GM08714 (cell line): ENCODE data around the gene POLD2.
A peak's percentile ranks its signal among the peaks of the same experiment; 100 is the strongest.

Source experiments
- H3K4me3 ChIP-seq: fragments of 200-500 bp; sonication (Bioruptor generic); 2 replicates; pipeline ENCODE4 v1.5.1; 2014; ENCODE audit warnings: mild to moderate bottlenecking, low read length, inconsistent platforms
- ZNF274 ChIP-seq: IDR thresholded peaks from 2 replicates; pipeline ENCODE4 v1.6.1; 2012; ENCODE audit warnings: mild to moderate bottlenecking, low read depth, low read length

The POLD2 gene

DNA sequence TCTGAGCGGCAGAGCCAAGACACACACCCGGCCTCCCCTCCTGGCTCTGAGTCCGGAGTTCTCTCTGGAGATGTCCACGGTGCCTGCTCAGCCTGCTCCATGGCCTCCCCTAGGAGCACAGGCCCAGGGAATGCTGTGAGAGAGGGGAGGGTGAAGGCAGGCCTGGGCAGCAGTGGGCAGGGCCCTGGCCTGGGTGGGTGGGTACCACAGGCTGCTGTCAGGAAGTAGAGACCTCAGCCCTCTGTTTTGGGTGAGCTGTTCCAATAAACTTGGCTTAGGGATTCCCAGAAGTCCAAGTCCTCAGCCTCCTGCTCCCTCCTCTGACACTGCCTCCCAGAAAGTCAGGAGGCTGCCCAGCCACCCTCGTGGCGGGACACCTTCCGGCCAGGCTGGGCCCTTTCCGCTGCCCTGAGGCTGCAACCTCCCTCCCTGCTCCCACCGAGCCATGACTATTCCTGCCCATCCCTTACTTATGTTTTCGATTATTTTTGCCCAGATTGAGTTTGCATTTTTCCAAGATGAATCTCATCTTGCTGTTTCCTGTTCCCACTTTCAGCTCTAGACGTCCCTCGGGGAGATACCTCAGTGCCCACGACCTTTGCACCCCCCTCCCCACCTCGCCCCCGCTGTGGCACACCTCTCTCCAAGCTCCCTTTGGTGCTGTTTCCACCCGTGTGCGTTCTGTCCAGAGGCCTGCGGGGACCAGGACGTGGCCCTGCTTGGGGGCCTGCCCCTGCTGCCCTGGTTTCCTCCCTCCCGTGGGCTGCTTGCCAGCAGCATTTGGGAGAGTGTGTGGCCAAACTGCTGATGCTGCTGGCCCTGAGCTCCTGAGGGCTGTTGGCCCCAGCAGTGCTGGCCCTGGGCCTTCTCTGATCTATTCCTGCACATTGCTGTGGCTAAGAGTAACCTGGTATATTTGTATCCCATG lies 35.2 kb downstream of the POLD2 start:
- TF ChIP-seq ZNF274 = no peak
- no peak overlapping the region for H3K4me3 ChIP-seq

DNA sequence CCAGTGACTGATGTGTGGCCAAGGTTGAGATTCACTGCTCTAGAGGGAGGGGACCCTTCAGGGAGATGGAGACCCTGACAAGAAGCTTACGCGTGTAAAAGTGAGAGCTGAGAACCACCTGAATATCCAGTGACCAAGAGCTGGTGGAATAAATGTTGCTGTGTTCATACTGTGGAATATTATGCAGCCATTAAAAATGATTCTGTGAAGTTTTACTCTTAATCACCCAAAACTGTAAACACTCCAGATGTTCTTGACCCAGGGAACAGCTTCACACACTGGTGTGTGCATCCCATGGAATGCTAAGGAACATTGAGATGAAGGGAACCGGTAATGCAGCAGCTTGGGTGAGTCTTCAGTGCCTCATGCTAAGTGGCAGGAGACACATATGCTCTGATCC lies 36.7 kb downstream of the POLD2 start:
- no peak overlapping the region for H3K4me3 ChIP-seq
- no peak for TF ChIP-seq ZNF274

DNA sequence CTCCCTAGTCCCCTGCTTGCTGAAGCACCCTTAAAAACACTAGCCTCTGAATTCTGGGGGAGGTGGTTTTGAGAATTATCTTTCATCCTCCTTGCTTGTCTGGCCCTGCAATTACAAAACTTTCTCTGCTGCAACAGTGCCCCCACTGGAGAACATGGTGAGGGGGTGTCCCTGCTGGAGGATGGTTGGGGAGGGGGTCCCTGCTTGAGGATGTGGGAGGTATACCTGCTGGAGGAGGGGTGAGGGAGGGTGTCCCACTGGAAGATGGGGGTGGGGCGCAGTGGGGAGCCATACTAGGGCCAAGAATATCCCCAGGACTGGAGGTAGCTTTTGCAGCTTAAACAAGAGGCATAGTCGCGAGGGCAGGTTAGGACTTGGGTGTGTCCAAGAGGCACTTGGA lies 37.8 kb downstream of the POLD2 start:
- H3K4me3 ChIP-seq = no peak overlapping the region
- TF ChIP-seq ZNF274 = no peak

GRCh38 chr7:44084701-44085100 lies 38.6 kb downstream of the POLD2 start:
- no peak for TF ChIP-seq ZNF274
- H3K4me3 ChIP-seq = no peak overlapping the region

DNA sequence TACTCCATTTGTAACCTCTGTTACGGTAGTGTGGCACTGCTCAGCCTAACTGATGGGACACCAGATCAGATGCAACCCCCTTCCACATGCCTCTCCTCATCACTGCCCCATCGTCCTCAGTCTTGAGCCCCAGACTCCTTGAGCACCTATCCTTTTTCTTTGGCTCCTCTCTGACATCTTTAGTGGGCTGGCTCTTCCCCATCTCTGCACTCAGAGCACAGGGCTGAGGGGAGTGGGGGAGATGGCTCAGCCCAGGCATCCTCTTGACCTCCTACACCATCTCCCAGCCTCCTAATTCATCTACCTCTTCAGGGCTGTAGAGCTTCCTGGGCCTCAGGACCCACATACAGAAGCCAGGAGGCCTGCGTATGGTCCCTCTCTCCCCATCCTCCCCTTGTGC lies 39.6 kb downstream of the POLD2 start:
- no peak for TF ChIP-seq ZNF274

DNA sequence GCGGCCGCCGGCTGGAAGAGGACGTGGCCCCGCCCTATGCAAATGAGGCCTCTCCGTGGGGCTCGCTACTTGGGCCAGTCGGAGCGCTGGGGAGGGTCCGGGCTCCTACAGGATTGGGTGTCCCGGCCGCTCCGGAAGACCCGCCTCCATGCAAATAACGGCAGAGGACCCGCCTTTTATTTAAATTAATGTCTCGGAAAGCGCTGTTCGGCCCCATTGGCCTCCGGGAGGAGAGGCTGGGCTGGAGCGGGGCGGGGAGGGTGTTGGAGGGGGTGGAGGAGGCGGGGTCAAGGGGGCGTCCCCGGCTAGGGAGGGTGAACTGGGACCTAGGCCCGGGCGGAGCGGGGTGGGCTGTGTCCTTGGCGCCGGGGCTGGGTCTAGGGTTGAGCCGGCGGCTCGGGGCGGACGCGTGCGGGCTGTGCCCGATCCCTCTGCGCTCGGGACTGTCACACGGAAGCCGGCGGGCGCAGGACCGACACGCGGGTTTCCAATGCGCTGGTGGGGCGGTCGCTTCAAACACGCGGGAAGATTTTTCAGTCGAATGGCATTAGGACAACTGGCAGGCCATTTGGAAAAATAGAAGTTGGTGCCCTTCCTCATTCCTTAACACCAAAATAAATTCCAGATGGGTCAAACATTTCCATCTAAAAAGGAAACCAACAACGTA lies 40.7 kb downstream of the POLD2 start:
- TF ChIP-seq ZNF274 = no peak

More for the DNA sequence above, 39.6 kb downstream of the POLD2 start:
- no peak overlapping the region for H3K4me3 ChIP-seq

GRCh38 chr7:44081266-44081748 lies 42.0 kb downstream of the POLD2 start:
- H3K4me3 ChIP-seq = peak overlapping the region; percentile 71
- no peak for TF ChIP-seq ZNF274

More for the DNA sequence above, 40.7 kb downstream of the POLD2 start:
- peak overlapping the region; percentile 80 for H3K4me3 ChIP-seq

- no peak for TF ChIP-seq ZNF274
- H3K4me3 ChIP-seq = peak overlapping the region; percentile 71; the same call in 1 of the 2 replicates
Measured at GRCh38 chr7:44080686-44081265, 42.6 kb downstream of the POLD2 start.

DNA sequence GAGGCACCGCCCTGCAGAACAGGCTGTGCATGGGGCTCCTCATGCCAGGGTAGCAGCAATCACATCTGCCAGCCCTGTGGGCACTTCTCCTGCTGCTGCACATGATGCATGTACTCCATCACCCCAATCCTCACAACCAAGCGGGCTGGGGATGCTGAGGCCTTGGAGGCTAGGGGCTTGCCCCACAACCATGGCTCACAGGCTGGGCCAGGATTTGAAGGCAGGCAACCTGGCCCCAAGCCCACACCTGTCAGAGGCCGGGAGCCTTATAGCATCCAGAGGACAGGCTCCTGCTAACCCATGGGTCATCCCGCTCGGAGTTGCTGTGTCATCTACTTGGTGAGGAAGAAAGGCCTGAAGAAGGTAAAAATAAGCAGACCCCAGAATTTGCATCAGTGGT lies 43.2 kb downstream of the POLD2 start:
- no peak for TF ChIP-seq ZNF274
- H3K4me3 ChIP-seq = no peak overlapping the region

- TF ChIP-seq ZNF274 = no peak
- H3K4me3 ChIP-seq = no peak overlapping the region
Measured at GRCh38 chr7:44079331-44080021, 43.9 kb downstream of the POLD2 start.

GRCh38 chr7:44078521-44078920 lies 44.8 kb downstream of the POLD2 start:
- no peak overlapping the region for H3K4me3 ChIP-seq

GRCh38 chr7:44077681-44078091 lies 45.7 kb downstream of the POLD2 start:
- TF ChIP-seq ZNF274 = no peak

More at GRCh38 chr7:44078521-44078920, 44.8 kb downstream of the POLD2 start:
- TF ChIP-seq ZNF274 = no peak

GRCh38 chr7:44077061-44077460 lies 46.3 kb downstream of the POLD2 start:
- TF ChIP-seq ZNF274 = no peak
- no peak overlapping the region for H3K4me3 ChIP-seq

More at GRCh38 chr7:44077681-44078091, 45.7 kb downstream of the POLD2 start:
- H3K4me3 ChIP-seq = no peak overlapping the region

DNA sequence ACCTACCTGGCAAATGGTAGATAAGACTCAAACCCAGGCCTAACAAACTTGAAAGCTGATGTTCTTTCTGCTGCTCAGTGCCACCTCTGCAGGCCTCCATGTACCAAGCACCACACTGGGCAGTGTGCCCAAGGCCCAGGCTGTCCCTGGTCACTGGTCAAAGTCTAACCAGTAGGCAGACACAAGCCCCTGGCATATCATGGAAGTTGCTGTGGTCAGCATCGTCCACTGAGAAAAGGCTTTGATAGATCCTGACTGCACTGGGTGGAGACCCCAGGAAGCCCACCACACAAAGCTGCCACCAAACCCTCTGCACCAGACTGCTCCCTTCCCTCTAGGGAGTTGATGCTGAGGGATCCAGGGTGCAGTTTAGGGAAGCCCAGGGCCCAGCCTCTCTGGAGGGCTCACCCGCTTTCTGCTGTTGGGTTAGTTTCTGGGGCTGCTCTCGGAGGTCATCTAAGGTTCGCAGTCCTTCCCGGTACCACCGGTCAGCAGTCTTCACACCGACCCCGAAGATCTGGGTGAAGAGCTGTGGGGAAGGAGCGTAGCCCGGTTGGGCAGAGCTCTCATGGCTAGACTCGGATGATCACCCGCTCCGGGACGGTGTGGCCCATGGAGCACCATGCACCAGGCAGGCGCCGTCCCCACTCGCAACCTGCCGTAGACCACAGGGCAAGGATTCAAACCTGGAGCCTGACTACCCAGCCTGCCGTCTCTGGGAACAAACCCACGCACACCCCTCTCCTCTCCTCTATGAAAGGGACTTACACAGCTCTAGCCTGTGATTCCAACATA lies 47.0 kb downstream of the POLD2 start:
- TF ChIP-seq ZNF274 = no peak
- H3K4me3 ChIP-seq = no peak overlapping the region
